ENCODE measurements around the gene GBX1. TPM values are rescaled to one million over a fixed set of nuclear protein-coding genes. Genes with fewer than 3 reads are reported as not detected.

Gene GBX1
- not detected in 2 replicates for polyA plus RNA-seq (2014; cell fraction: cytosol; rRNA removed)
- not detected in 2 replicates for polyA plus RNA-seq (2014; cell fraction: nucleus; rRNA removed)

DNA sequence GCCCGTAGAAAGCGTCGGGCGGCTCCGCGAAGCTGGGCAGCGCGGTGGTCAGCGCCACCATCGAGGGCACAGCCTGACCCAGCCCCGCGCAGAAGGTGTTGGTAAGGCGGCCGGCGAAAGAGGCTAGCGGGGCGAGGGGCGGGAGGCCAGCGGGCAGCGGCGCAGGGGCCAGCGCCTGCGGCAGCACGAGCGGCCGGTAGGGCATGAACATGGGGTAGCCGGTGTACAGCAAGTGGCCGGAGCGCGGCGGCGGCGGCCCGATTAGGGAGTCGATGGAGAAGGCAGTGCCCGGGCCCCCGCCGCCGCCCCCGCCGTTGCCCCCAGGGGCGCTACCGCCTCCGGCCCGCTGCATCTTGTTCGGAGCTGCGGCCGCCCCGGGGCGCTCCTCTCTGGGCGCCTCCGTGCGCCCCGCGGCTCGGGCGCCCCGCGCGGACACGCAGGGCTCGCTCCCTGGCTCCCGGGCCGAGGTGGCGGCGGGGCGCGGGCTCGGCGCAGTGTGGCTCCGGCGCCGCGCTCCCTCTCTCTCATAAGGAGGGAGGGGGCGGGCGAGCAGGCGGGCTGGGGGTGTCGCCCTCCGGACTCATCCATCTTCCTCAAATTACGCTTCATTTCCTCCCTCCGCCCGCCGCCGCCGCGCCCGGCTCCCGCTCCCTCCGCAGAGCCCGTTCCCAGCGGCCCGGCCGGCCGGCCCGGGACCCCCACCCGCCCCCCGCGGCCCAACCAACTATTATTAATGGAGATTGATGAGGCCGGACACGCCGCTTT lies at the start of gene GBX1:
Gene GBX1, minus strand, starts transcription at position 498 of the 765 bp plus-strand sequence. Its CDS starts 146 bp downstream, at position 352.
- no peak for DNase-seq (ENCODE audit: low spot score)

DNA sequence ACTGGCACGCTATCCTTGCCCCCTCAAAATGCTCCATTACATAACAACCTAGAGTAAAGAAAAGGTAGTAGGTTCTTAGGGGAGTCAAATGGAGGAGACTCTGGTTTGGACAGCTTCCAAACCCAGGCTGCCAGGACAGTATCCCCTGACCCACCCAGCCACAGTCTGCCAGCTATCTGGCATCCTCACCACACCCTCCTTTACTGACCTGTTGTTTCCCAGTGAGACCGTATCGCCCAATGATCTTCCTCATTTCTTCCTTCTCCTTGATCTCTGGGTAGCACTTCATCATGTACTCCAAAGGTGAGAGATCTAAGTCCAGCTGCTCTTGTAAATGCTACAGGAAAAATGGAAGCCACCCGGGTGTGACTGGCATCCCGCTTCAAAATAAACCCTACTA lies 47.9 kb upstream of the GBX1 start:
- DNase-seq (ENCODE audit: low spot score) = no peak

DNA sequence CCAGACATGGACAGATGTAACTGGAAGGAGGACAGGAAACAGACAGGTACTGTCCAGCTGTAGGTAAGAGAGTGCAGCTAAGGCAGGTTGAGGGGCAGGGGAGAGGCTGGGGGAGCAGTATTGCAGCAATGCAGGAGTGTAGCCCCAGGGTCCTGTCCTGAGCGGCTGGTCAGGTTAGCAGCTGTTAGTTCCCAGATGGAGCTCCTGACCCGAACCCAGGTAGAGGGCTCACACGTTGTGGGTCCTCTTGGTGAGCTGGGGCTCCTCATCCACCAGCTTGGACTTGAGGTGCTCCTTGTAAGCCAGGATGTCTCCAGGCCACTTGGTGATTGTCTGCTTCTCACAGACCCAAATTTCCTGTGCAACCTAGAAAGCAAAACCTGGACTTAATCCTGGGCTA lies 46.3 kb upstream of the GBX1 start:
- no peak for DNase-seq (ENCODE audit: low spot score)

DNA sequence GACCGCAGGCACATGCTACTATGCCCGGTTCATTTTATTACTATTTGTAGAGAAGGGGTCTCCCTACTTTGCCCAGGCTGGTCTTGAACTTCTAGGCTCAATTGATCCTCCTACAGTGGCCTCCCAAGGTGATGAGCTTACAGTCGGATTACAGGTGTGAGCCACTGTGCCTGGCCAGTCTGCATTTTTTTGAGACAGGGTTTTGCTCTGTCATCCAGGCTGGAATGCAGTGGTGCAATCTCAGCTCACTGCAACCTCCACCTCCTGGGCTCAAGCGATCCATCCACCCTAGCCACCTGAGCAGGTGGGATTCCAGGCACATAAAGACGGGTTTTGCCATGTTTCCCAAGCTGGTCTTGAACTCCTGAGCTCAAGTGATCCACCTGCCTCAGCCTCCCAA lies 45.1 kb upstream of the GBX1 start:
- no peak for DNase-seq (ENCODE audit: low spot score)

DNA sequence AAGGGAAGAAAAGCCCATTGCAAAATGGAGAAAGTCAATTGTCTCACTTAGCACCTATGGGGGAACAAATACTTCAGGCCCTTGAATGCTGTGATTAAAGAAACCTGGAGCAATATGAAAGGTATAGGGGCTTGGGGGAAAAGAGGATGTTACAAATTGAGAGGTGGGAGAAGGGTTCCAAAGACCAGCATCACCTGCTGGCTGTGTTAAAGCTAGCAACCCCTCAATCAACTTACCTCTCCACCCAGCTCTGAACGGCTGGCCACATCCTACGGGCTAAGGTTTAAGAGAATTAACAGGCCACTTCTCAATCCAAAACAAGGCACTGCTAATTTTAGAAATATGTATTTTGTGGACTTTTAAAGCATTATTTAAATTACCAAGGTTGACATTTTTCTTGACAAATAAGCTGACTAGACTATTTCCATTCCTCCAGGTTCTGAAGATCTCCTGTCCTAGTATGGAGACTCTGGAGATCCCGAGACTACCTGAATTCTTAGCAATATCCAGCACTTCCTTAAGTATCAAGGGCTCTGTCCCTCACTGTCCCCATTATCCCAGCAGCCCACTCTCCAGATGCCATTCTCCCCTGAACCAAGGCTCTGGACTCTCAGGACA lies 43.8 kb upstream of the GBX1 start:
- DNase-seq (ENCODE audit: low spot score) = no peak

DNA sequence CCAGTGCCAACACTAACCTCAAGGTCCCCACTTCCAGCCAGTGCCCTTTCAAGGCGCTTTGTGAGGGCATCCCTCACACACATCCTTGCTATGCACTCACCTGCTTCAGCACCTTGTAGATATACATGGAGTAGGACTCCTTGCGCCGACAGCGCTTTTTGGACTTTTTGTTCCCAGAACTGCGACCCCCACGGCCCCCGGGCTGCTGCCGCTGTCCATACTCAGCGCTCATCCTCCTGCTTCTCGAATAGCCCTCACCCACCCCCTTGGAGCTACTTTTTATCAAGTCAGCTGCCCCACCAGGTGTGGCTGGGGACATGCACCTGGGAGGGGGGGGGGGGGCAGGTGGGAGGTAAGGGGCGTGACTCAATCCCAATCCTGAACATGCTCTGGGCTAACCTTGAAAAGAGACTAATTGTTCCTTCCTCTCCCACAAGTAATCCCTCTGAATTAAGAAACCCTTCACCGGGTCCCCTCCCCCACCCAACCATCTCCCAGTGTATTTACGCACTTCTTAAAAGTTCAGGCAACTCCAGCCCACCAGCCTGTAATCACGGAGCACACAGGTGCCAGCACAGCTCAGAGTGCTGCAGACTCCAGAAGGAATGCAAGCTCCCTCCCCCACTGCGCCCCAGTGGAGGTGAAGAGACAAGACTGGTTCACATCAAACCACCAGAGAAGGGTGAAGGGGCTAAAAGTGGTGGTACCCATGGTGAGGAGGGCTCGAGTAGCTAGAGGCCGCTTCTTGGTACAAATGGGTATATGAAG lies 42.8 kb upstream of the GBX1 start, which contains the start of gene H2BK1:
Gene H2BK1, minus strand, starts transcription at position 402 of the 768 bp plus-strand sequence. Its CDS starts 170 bp downstream, at position 232.
- no peak for DNase-seq (ENCODE audit: low spot score)

DNA sequence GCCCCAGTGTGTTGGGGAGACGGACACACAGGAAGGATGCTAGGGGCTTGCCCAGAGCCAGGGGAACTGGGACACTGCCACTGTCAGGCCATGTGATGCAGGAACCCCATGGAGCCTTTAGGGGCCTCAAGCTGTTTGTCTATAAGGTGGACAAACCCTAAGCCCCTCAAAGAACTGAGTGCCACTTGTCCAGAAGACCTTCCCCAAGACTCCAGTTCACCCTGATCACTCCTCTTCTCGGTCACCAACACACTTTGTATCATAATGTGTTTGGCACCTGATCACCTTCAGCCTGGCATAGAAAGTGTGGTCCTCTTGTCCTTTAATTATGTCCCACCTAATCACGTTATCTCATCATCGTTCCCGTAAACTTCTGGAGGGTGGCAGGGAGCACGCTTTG lies 42.1 kb upstream of the GBX1 start:
- no peak for DNase-seq (ENCODE audit: low spot score)

DNA sequence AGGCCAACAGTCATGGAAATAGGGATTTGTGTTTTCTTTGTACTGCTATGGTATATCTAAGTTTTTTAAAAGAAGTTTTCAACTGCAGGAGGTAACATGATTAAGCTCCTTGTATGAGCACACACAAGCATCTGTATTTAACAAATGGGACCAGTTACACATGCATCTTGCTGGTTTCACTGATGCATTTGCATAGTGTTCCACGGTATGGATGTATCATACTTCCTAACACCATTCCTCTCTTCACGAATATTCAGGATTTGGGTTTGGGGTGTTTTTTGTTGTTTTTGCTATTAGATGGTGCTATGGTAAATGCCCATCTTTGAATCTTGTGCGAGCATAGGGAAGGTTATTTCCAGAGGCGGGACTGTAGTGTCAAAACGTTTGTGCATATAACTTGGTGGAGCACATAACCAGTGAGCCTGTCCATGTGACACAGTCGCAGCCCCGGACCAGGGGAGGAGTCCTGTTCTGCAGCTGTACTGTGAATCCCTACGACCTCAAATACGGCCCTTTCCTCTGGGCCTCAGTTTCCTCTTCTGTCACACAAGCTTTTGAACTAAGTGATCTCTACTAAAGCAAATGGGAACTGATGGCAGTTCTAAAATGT lies 40.9 kb upstream of the GBX1 start:
- no peak for DNase-seq (ENCODE audit: low spot score)

DNA sequence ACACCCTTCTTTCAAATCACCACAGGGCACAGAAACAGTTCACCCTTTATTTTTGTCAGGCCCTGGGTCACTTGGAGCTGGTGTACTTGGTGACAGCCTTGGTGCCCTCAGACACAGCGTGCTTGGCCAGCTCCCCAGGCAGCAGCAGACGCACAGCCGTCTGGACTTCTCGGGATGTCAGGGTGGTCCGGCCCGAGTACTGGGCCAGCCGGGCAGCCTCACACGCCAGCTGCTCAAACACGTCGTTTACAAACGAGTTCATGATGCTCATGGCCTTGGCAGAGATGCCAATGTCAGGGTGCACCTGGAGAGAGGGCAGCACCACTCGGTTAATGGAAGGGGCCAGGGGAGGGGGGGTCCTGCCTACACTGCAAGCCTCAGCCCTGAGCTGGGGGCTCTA lies 40.3 kb upstream of the GBX1 start:
- DNase-seq (ENCODE audit: low spot score) = no peak

DNA sequence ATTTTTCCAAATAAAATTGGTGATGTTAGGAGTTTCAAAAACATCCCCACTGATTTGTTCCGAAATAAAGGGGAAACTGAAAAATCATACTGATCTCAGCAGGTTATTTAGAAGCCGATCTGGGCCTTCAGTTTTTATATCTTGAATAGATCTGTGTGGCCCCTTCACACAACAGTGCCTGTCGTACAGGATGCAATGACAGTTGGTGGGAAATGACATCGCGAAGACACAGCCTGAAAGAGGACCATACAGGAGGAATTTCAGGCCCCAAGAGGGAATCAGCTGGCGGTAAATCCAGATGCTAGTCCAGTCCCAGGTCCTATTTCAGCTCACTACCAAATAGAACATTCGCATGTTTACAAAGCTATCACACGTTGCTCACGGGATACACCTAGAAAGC lies 39.8 kb upstream of the GBX1 start:
- DNase-seq (ENCODE audit: low spot score) = no peak

DNA sequence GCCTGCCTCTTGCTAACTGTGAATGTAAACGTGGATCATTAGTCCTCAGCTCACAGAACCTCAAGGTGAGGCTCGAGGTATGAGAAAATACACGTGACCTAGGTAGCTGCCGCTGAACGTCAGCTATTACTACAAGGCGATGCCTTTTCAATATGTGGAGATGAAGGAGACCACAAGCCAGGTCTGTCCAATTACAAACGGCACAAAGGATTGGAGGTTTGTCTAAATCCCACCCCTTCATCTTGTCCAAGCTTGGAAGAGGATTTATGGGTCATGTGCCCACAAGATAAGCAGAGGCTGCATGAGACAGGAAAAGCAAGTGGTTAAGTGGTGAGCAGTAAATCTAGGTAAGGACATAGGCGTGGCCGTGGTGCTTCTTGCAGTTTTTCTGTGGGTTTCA lies 39.4 kb upstream of the GBX1 start:
- peak; percentile 35 for DNase-seq (ENCODE audit: low spot score)

DNA sequence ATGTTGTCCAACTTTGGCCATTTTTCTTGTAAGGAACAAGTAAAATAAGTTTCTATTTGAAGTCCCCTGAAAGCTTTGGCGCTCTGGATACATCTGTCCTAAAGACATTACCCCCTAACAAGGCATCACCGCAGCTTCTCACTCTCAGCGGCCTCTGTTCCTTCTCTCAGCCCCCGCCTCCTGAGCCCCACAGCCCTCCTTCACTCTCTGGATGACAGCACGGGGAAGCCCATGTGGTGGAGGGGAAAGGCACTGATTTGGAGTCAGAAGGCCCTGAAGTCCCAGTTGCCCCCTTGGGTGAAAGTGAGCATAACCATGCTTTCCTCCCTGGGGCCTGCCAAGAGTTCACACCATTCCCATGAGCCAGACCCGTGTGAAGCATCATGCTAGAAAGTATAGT lies 38.2 kb upstream of the GBX1 start:
- DNase-seq (ENCODE audit: low spot score) = no peak

DNA sequence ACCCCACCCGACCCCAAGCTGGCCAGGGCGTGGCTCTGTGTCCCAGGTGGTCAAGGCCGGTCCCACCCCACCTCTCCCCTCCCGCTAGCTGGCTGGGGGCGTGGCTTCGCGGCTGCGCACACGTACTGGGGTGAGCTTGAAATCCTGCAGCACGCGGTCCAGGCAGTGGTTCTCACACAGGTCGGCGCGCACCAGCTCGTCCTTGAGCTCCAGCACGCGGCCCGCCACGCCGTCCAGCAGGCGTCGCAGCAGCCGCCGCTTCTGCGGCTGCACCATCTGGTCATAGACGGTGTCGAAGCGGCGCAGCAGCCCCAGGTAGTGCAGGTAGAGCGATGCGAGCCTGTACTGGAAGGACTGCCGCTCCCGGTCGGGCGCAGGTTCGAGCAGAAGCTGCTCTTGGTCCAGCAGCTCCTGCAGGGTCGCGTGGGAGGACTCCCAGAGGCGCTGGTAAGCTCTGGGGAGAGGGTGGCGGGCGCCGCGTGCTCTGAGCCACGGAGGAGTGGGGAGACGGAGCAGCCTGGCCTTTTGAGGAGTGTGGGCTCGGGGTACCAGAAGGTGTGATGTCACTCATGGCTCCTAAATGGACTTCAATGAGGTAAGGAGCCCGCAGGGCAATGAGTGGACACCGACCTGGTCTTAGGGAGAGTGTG lies 37.0 kb upstream of the GBX1 start:
- no peak for DNase-seq (ENCODE audit: low spot score)

DNA sequence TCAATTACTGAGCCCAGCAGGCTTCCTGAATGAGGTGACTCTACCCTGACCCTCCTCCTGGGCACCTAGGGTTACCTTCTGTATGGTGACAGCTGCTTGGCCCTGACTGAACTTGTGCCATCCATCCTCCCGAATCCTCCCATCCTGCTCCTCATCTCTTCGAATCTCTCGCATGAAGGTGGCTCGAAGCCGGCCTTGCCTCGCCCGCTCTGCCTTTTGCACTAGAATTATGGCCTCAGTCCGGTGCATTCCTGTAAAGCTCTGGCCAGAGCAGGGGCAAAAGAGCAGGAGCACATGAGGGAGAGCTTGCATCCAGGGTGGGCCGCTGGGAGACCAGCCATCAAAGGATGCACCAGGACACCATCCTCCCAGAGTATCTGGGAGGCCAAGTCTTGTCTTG lies 35.3 kb upstream of the GBX1 start:
- DNase-seq (ENCODE audit: low spot score) = no peak

DNA sequence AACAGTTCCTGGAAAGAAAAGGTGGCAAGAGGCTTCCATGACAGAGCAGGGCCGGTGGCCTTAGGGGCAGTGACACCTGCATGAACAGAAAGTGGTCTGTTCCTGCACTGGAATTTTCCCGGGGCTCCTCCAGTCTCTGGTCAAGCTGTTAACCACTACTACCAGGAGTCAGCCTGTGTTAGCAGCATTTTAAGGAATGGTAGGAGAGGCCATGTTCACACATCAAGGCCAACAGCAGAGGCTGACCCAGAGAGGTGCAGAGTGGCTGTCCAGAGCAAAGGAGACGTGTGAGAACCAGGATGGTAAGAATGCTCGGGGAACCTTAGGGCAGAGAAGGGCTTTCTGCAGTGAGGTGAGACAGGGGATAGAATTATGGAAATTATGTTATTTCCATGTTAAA lies 34.3 kb upstream of the GBX1 start:
- no peak for DNase-seq (ENCODE audit: low spot score)

DNA sequence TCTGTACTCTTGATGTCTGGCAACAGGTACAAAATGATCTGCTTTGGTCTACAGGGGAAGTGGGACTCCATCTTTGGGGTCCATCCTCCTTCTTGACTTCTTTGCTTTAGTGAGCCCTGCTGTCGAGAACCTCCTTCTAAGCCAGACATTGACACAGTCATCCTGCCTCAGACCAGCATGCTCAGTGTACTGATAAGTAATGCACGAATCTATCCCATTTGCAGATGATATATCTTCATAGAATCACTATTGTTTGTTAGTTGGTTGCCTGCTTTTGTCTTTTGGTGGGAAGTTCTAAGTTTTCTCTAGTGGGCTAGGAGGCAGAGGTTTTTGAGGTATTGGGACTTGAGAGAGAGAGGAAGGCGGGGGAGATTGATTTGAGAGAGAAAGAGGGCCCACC lies 33.9 kb upstream of the GBX1 start:
- DNase-seq (ENCODE audit: low spot score) = no peak

DNA sequence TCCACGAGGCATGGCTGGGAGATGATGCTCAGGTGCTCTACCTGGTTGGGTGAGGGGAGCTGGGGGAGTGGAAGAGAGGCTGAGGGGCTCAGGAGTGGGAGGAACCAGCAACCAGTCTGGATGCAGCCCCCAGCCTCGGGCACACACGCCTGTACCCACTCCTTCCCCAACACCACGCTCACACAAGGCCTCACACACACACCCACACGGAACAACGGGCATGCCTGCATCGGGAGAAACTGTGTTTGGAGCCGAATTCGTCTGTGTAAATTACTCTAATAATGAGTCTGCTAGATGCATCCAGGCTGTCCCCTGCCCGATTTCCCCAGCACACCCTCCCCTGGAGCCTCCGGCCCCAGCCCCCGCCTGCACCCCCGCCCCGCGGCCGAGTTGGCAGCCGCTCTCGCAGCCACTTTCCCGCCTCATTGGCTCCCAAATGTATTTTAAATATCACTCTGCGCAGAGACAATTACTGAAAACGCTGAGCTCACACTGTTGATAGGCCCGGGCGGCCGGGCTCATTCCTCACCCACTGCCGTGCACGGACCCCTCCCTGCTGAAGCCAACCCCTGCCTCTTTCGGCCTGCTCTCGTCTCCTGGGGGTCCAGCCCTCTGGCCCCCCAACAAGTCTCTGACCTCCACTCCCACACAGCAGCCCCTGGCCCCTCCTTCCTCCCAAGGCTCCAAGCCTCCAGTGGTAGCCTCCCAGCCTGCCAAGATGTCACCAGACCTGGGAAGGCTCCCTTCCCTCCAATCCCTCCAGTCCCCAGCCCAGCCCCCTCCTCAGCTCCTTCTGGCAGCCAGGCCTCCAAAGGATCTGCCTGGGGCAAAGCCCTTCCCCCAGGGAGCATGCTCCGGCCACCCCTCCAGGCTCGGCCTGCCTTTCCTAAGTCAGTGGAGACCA lies 31.7 kb upstream of the GBX1 start:
- peak; percentile 82 for DNase-seq (ENCODE audit: low spot score)

DNA sequence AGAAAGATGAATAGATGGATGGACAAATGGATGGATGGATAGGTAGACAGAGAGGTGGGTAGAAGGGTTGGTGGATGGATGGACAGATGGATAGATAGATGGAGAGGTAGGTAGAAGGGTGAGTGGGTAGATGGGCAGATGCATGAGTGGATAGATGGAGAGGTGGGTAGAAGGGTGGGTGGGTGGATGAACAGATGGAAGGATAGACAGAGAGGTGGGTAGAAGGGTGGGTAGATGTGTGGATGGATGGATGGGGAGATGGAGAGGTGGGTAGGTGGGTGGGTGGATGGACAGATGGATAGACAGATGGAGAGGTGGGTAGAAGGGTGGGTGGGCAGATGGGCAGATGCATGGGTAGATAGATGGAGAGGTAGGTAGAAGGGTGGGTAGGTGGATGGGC lies 30.4 kb upstream of the GBX1 start:
- DNase-seq (ENCODE audit: low spot score) = no peak

DNA sequence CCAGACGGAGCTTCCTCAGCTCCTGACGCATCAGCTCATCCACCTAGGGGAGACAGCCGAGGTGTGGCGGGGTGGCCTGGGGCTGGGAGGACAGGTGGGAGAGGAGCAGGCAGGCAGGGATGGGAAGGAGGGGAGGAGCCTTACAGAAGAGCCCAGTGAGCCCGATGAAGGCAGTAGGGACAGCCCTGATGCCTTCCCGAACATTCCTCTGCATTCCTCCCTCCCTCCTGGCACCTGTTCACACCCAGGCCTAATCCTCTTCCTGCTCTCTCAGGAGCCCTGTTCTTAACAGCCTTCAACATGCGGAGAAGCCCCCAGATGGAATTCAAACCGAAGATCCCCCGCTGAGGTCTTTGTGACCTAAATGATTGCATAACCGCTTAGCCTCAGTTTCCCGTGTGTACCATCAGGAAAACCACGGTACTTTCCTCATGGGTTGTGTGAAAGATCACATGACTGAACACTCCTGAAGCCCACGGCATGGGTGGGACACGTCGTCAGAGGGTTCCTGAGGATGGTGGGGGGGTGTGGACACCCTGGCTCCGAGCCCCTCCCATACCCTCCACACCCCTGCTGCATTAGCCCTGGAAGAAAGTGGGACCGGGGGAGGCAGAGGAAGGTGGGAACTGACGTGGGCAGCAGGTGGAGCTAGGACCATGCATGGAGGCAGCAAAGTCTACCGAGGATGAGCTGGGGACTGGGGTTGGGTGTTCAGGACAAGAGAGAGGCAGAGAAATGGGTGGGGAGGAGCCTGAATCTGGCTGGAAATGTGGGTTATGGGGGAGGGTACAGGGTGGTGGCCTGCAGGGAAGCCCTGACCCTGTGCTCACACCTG lies 28.3 kb upstream of the GBX1 start:
- DNase-seq (ENCODE audit: low spot score) = no peak

Data from SK-N-DZ (cell line).